ENCODE measurements around the gene HIBCH.
"Not testable (repeated sequence)": the region's sequence is repeated elsewhere in the genome, so short reads cannot be mapped to it uniquely, and the experiment has no call there.

Gene HIBCH

DNA sequence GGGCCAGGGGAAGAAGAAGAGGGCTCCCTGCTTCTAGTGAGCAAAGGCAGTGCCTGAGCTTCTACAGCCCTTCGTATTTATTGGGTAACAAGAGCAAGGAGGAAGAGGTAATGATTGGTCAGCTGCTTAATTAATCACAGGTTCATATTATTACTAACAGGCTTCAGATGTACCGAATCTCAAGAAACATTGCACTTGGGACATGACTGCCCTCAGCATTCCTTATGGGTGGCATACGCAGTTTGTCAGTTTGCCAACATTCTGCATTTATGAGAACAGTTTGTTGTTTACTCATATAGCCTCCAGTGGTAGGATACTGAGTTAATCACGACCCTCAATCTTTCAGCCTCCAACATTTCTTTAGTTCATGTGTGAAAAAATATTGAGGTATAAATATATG is 84.5 kb downstream of the HIBCH start:
- DNase-seq (ENCODE audit: low read depth) = peak; percentile 34

DNA sequence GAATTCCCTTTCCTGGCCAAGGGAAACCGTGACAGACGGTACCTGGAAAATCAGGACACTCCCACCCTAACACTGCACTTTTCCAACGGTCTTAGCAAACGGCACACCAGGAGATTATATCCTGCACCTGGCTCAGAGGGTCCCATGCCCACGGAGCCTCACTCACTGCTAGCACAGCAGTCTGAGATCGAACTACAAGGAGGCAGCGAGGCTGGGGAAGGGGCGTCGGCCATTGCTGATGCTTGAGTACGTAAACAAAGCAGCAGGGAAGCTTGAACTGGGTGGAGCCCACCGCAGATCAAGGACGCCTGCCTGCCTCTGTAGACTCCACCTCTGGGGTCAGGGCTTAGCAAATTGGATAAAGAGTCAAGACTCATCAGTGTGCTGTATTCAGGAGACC is 95.6 kb downstream of the HIBCH start:
- not testable (repeated sequence) for DNase-seq (ENCODE audit: low read depth)

DNA sequence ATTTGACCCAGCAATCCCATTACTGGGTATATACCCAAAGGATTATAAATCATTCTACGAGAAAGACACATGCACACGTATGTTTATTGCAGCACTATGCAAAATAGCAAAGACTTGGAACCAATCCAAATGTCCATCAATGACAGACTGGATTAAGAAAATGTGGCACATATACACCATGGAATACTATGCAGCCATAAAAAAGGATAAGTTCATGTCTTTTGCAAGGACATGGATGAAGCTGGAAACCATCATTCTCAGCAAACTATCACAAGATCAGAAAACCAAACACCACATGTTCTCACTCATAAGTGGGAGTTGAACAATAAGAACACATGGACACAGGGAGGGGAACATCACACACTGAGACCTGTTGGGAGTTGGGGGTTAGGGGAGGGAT is 96.9 kb downstream of the HIBCH start:
- DNase-seq (ENCODE audit: low read depth) = not testable (repeated sequence)

DNA sequence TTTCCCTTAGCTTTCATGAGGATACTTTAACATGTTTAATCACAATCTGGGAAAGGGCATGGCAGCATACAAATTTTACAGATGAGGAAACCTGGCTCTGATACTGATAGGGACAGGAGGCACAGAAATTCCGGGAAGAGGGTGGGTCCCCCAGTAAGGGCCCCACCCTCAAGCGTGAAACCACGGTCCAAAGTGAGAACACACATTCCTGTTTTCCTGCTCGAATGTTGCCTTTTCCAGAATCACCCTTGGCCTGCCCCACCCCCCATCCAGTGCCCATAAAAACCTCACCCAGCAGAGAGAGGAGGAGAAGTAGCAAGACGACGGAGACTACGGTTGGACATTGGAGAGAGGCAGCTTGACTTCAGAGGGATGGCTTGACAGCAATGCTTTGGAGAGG is 98.2 kb downstream of the HIBCH start:
- no peak for DNase-seq (ENCODE audit: low read depth)

DNA sequence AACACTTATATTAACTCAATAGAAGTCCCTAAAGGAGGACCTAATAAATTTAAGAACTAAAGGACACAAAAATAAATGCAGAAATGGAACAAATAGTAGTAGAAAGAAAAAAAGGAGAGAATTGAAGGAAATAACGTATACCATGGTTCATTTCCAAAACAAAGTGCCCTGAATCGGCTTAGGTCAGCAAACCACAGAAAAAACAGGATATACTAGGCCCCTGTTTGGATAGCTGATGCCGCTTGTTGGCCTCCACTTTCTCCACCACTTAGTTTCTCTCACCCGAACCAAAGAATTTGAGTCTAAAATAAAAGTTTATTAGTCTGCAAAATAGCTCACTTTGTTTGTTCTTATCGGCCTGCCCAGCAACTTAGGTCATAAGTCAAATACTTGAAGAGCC is 100.4 kb downstream of the HIBCH start:
- no peak for DNase-seq (ENCODE audit: low read depth)

DNA sequence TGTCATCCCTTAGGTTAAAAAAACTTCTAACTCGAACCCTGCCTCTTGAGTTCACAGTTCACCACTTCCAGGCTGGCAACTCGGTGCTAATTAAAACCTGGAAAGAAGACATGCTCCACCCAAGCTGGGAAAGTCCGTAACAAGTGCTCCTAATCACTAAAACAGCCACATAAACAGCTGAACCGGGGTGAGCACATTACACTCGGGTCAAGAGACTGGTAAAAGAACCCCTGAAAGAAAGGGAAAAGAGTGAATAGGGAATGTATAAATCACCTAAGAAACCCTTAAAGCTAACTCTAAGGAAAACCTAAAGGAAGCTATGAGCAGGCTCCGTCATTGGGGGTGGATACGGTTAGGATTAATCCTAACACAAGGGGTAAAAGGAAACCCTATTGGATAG is 102.0 kb downstream of the HIBCH start:
- no peak for DNase-seq (ENCODE audit: low read depth)

DNA sequence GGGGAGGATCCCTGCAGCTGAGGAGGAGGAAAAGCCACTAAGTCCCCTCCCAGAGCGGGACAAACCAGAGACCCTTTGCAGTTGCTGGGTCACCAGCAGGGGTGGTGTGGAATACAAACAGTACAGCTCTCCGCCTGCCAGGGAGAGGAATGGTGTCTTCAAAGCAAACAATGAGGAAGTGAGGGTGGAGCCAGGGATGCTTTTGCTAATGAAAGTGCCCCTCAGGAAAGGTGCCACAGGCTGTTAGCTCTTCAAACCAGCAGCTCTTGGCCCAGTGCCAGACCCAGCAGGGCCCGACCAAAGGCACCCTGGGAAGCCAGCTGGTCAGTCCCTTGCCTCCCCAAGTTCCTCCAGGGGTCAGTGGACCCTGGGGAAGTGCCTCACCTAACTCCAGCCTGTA is 102.8 kb downstream of the HIBCH start:
- no peak for DNase-seq (ENCODE audit: low read depth)

DNA sequence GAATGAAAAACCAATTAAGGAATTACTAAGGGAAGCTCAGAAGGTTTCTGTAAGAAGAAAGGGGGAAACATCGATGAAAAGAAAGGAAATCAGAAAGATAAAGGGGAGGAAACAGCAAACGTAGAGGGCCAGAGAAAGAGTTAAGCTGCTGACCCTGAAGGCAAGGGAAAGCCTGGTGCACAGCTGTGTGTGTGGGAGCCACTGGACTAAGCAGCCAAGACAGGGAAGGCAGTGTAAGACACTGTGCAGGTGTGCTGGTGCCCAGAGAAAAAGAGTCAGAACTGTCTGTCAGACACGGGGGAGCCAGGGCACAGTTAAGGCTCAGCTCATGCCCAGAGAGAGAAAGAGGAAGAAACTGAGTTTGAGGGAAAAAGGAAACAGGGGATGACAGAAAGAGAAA is 104.0 kb downstream of the HIBCH start:
- DNase-seq (ENCODE audit: low read depth) = no peak

DNA sequence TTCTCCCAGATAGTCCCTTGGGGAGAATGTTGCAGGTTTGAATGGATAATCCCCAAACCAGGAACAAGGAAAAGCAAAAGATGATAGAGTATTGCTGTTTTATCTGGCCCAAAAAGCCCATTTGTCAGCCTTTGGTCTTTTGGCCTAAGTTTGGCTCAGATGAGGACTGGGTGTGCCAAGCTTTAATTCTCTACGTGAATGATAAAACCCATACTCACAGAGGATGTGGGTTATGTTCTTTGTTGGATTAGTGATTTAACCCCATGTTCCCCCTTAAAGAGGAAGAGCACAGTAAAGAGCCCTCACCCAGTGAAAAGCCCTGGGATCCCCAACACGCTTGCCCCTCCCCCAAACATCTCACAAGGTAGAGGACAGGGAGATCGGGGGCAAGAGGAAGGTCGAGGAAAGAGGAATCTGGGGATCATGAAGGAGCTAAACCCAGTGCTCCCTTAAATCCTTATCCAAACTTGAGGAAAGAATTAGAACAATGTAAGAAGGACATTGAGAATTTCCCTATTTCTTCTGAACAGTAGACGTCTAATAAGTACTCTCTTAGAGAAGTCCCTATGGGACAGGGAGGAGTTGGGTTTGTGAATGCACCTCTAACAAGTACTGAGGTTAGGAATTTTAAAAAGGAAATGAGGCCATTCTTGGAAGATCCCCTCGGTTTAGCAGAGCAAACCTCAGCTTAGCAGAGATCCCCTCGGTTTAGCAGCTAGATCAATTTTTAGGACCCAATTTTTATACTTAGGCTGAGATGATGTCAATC is 105.0 kb downstream of the HIBCH start:
- no peak for DNase-seq (ENCODE audit: low read depth)

DNA sequence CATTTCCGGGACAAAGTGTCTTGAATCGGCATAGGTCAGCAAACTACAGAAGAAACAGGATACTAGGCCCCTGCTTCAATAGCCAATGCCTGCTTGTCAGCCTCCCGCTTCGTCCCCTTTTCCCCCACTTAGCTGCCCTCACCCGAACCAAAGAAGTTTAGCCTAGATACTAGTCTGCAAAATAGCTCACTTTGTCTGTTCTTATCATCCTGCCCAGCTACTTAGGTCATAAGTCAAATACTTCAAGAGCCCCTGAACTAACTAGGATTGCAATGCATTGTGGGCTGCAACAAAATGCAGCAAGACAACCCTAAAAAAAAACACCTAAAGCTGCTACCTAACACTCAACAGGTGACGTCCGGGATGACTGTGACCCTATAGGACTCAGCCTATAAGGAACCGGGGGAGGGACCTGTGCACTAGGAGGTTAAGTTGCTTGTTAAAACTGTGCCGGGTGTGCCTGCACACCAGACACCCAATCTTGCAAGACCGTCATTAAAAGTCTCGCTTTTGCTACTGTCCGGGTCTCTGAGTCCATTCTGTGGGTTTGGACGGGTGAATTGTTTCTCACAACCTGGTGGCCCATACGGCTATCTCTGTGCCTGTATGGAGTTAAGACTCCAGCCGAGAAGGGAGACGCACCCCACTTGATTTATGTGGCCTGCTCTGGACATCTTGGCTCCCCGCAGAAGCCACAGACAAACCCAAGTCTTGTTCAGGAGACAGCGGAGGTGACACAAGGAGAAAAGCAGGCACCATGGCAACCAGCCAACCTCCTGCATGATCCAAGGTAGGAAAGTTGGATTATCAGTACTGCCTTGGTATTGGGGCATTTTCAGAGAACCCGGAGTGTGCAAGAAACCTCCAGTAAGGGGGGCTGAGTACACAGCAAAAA is 105.9 kb downstream of the HIBCH start:
- no peak for DNase-seq (ENCODE audit: low read depth)

DNA sequence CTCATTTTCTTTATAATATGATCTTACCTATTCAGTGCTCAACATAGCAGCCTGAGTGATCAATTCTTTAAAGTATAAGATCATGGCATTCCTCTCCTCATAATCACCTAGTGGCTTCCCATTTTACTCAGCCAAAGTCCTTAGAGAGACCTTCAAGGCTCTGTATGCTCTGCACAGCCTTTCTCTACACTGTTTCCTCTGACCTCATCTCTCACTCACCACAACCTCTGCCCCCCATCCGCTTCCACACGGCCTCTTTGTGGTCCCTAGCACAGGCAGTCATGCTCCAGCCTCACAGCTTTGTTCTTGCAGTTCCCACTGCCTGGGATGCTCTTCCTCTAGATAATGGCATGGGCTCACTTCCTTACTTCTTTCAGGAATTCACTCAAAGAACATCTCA is 109.2 kb downstream of the HIBCH start:
- DNase-seq (ENCODE audit: low read depth) = no peak

DNA sequence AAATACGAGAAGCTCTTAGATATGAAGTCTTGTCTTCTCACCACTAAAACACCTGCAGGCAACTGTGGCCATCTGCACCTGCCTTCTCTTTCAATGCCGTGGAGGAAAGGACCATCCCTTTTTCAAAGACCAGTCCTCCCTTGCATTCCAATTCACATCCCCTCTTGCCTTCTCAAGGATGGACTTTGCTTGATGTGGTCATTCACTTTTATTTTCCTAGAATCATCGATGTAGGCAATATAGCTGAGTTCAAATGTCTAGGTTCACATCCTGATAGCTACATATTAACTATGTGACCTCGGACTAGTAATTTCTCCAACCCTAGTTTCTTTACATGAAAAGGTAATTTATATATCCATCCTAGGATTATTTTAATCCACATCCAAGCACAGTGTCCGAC is 110.1 kb downstream of the HIBCH start:
- no peak for DNase-seq (ENCODE audit: low read depth)

DNA sequence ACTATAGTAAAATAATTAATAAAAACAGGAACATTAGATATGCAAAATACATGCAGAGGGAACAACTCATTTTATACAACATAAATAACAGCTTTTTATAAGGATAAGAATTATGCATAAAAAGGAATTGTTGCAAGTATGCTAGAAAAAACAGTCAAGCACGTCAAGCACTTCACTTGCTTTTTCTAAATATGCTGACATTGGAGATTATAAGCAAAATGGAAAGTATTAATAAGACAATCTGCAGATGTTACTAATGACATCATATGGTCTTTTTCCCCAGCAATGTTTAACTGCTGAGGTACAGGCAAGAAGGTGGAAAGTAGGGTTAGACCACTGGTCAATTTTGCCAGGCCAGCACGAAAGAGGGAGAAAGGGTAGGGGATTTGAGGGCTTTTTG is 111.7 kb downstream of the HIBCH start:
- DNase-seq (ENCODE audit: low read depth) = no peak

DNA sequence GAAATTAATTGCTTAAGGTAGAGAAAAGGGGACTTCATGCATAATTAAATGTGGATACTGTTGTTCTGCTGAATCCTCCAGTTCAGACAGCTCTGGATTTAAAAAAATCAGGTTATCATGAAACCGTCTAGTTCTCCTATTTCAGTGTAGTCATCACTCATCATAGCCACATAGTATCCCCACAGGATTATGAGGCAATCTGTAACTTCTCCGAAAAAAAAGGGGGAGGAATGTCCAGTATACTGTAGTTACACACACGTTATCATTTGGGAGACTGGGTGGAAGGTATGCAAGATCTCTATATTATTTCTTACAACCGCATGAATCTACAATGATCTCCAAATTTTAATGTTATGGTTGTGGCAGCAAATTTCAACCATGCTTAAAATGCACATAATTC is 114.0 kb downstream of the HIBCH start:
- DNase-seq (ENCODE audit: low read depth) = peak; percentile 44

DNA sequence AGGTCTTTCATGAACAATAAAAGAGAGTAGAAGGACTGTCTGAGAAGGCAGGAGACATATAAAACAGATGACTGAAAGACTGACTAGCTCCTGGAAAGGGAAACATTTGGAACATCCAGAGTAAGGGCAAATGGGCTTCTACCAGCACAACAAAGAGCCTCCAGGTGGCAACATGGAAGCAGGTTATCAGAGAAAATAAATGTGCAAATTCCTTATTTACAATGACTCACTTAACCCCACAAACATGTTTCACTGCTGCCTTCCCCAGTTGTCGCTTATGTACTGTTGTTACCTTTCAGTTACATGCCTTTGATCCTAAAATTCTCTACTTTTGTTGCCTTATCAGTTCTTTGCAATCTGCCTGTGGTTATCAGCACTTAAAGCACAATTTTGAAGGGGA is 117.0 kb downstream of the HIBCH start:
- DNase-seq (ENCODE audit: low read depth) = no peak

DNA sequence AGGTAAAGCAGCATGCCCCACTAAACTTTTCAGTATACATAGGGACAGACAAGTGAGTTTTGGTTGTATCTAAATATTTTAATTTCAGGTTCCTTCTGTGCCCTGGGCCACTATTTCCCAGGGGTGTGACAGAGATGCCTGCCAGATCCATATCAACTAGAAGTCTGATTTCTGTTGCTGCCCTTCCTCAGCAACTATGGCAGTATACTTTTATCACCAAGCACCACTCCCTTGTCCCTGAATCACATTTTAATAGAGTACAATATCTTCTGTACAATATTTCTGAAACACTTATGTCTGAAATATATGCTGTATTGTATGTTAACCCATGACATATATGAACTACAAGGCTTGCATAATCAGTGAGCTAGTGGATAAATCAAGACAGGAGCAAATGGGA is 117.6 kb downstream of the HIBCH start:
- no peak for DNase-seq (ENCODE audit: low read depth)

DNA sequence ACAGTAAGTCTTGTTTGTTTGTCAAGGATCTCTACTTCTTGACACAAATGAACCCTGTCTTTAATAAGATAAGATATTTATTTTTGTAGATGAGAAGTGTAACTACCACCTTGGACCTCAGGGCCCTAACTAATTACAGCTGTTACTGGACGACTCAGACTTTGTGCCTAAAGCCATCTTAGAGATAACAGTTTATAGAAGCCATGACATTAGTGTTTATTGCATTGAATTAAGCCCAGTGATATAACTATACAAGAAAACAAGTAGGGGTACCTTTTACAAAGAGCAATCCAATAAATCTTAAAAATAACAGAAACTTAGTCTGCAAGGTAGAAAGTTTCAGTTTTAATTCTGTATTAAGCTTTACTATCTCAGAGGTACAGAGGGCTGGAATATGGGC is 119.0 kb downstream of the HIBCH start:
- DNase-seq (ENCODE audit: low read depth) = no peak

DNA sequence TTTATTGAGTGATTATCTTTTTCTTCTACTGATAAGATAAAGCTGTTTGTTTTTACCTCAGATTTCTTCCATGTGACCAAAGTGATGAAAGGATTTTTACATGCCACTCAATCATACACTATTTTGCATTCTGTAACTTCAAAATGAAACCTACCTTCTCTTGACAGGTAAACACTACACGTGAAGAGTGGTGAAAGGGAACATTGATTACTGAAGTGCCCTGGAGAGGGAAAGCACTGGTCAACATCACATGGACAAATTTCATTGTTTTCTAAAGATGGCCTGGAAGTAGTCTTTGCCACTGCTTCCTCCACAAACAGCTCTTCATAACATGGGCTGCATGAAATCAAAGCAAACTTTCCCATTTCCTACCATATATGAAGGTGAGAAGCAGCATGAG is 120.1 kb downstream of the HIBCH start:
- no peak for DNase-seq (ENCODE audit: low read depth)

DNA sequence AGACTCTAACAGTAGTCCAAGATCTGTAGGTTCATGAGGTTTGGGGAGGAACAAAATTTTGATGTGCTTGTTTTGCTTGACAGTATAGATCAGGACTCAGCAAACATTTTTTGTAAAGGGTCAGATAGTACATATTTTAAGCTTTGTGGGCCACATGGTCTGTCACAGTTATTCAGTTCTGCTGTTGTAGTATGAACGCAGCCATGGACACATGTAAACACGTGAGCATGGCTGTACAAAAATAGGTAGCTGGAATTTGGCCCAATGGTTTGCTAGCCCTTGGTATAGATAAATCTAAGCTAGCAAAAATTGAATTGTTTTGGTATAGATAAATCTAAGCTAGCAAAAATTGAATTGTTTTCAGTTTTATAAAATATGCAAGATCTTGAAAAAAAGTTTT is 120.5 kb downstream of the HIBCH start:
- DNase-seq (ENCODE audit: low read depth) = no peak

DNA sequence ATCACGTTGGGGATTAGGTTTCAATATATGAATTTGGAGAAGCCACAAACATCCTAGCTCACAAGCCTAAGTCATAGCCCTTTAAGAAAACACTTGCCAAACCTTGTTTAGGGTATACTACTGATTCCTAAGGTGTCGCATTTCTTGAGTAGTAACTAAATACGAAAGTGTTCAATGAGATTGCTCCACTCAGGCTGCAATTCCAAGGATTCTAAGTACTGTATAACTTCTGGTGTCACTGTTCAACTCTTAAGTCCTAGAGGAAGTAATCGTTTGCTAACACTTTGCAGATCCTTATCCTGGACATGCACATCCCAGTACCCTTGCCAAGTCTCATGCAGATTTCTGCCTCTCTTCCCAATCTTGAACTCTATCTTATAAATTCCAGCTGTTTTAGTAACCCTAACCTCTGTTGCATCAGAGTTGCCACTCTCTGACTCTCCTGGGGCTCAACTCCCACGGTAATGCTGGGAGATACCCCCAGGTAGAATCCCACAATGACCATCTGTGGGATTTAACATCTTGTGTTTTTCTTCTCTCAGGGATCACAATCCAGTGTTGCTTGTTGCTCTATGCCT is 122.4 kb downstream of the HIBCH start:
- peak; percentile 78 for DNase-seq (ENCODE audit: low read depth)

DNA sequence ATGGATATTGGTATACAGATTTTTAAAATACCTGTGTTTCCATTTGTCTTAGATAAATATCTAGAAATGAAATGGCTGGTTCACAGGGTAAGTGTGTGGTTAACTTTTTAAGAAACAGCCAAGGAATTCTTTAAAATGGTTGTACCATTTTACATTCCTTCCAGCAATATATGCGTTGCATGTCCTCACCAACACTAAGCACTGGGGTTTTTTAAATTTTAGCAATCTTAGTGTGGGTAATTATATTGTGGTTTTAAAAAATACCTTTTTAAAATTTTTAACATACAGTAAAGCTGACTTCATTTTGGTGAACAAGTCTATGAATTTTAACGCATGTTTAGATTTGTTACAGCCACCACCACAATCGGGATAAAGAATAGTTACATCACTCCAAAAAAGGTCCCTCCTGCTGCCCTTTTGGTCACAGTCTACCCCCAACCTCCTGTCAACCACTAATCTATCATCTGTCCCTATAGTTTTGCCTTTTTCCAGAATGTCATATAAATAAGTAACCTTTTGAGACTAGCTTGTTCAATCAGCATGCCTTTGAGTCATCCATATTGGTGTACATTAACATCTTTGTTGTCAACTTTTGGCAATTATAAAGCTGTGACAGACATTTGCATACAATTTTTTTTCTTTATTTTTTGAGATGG is 129.0 kb downstream of the HIBCH start:
- no peak for DNase-seq (ENCODE audit: low read depth)

DNA sequence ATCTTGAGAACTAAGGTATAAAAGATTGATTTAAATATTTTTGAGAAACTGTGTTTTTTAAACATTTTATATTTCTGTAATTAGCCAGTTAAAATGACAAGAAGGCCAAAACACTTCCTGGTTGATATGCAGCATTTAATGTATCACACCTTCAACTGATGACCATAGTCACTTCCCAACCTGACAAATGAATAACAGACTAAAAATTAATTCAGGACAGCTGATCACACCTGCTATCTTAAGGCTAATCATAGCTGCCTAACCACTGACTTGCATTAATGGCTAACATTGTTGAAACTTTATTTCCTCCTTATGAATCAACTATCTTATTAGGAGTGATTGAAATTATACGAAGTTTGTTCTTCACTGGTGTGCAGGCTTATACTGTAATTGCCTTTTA is 131.3 kb downstream of the HIBCH start:
- DNase-seq (ENCODE audit: low read depth) = no peak

DNA sequence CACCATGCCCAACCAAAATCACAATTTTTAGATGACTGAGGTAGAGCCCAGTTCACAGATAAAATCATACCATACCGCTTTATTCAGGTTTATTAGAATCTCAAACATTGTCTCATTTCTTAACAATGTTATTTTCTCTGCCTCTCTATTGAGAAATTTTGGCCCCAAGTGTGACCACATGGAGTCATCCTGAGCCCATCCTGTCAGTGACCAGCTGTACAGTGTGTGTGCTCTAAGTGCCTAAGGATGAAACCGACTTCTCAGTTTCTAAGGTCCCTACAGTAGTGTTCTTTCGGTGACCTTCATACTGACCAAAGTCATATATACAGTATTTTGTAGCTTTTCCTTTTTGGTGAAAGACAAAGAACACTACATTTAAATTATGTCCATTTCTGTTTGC is 133.4 kb downstream of the HIBCH start:
- DNase-seq (ENCODE audit: low read depth) = peak; percentile 19

Measured in fibroblast of gingiva (primary cell).